Memory B cell (primary cell): ENCODE results near the gene B3GNT8.
A peak's percentile ranks its signal among the peaks of the same experiment; 100 is the strongest.
"Not testable (repeated sequence)": the region's sequence is repeated elsewhere in the genome, so short reads cannot be mapped to it uniquely, and the experiment has no call there.

Experiments used
- ATAC-seq: fragments of 150-1000 bp; cut with Tn5 transposase; 2 replicates; pipeline ENCODE4 v1.10.0; 2021; ENCODE audit warnings: low read depth, mild to moderate bottlenecking, moderate library complexity
- DNase-seq, 2 donors: peaks; one replicate each; pipeline ENCODE4 v3.0.0; 2022; ENCODE audit warnings: low spot score in 2 of 2
- H3K27ac Mint-ChIP-seq: one replicate; pipeline ENCODE4 v1.8.0; 2022; ENCODE audit warnings: mild to moderate bottlenecking, moderate library complexity, mixed read lengths
- H3K27me3 Mint-ChIP-seq: one replicate; pipeline ENCODE4 v1.8.0; 2022; ENCODE audit warnings: mixed read lengths
- H3K36me3 Mint-ChIP-seq: one replicate; pipeline ENCODE4 v1.8.0; 2022; ENCODE audit warnings: mild to moderate bottlenecking, mixed read lengths
- H3K4me1 Mint-ChIP-seq: one replicate; pipeline ENCODE4 v1.8.0; 2022; ENCODE audit warnings: mixed read lengths
- H3K4me3 Mint-ChIP-seq: one replicate; pipeline ENCODE4 v1.8.0; 2022; ENCODE audit warnings: mild to moderate bottlenecking, moderate library complexity, mixed read lengths
- H3K9me3 Mint-ChIP-seq: one replicate; pipeline ENCODE4 v1.8.0; 2022; ENCODE audit warnings: mixed read lengths

The B3GNT8 gene

DNA sequence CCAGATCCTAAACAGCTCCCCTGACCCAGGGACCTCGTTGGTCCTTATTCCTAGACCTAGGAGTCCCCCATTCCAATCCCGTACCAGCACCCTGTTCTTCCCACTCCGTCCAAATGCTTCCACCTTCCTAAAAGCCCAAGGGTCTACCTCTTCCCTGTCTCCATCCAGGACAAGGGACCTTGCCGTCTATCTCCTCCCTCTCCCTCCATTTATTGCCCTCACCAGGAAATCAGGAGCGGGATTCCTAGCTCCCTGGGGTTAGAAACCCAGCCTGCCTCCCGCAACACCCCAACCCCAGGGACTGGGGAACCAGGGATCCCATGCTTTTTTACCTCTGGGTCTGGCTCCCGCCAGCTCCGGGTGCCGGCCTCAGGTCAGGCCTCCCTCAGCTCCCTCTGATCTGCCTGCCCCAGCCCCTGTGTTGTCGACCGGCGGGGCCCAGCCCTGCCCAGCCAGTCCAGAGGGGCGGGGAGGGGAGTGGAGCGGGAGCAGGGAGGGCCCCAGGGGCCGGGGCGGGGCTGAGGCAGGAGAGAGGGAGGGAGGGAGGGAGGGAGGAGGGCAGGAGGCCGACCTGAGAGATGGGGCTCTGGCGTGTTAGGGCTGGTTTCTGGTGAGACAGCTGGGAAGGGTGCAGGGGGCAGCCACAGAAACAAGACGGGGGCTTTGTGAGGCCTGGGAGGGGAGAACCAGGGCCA lies at the start of gene B3GNT8:
Gene B3GNT8, minus strand, starts transcription at position 423 of the 695 bp plus-strand sequence. CDS start 596 bp downstream, outside the sequence.
- H3K27me3 Mint-ChIP-seq: no peaks in the 10 kb centered on the region
- peak within 1 kb of the TSS; percentile 14 for H3K27ac Mint-ChIP-seq
- peaks cover 10% of the 10 kb centered on the region for H3K4me1 Mint-ChIP-seq
- ATAC-seq (no peak), DNase-seq (no peak)
- no peaks in the 10 kb centered on the region for H3K9me3 Mint-ChIP-seq
- H3K4me3 Mint-ChIP-seq: peak within 1 kb of the TSS; percentile 15
- H3K36me3 Mint-ChIP-seq: peaks cover 14% of the 10 kb centered on the region

DNA sequence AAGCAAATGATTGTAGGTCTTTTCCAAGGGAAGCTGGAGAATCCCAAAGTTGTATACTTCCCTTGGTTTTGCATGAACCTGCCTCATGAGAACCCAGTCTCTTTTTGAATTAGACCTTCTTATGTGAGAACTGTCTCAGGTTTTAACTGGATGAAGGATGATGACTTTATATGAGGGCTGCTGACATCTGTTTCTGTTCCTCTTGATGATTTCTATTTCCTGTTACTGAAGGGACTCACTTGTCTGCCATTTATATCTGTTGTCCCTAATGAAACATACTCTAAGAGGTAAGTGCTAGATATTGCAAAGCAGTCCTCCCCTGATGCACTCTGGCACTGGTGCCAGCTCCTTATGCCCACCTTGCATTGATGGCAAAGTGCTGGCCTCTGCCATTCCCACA lies 49.4 kb upstream of the B3GNT8 start:
- H3K27me3 Mint-ChIP-seq: peaks cover 15% of the 10 kb centered on the region
- H3K9me3 Mint-ChIP-seq: no peaks in the 10 kb centered on the region
- H3K27ac Mint-ChIP-seq: peak overlapping the region; percentile 41
- DNase-seq (no peak), ATAC-seq (peak; percentile 88)
- no peaks in the 10 kb centered on the region for H3K36me3 Mint-ChIP-seq
- no peak overlapping the region for H3K4me3 Mint-ChIP-seq
- H3K4me1 Mint-ChIP-seq: peaks cover 11% of the 10 kb centered on the region

DNA sequence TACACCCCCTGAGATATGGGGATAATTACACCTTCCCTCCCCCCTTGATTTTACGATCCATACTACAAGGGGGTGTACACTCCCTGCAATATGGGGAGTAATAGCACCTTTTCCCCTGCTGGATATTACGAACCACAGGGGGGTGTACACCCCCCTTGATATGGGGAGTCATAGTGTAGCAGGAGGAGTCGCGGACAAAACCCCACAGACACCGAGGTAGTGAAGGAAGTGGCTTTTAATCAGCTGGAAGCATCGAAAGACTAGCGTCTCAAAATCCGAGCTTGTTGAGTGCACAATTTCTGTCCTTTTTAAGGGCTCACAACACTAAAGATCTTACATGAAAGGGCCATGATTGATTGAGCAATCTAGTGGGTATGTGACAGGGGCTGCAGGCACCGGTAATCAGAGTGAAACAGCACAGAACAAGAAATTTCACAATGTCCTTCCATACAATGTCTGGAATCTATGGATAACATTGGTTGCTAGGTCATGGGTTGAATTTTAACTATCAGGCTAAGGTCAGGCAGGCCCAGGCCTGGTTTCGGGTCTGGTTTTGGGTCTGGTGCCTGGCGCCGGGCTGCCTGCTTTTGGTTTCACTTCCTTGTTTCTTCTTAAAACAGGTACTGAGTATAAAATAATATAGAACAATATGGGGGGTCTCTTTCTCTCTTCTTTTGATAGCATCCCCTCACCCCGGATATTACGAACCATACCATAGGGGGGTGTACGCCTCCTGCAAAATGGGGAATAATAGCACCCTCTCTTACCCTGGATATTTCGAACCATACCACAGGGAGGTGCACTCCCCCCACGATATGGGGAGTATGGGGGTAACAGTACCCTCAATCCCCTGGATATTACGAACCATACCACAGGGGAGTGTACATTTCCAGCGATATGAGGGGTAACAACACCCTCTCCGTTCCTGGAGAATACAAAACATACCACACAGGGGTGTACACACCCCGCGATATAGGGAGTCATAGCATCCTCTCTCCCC lies 36.4 kb upstream of the B3GNT8 start:
- Mint-ChIP-seq H3K27ac (peak overlapping the region; percentile 93), H3K4me3 (peak overlapping the region; percentile 65), H3K4me1 (peaks cover 21% of the 10 kb centered on the region)
- not testable (repeated sequence) for H3K36me3 Mint-ChIP-seq, H3K9me3 Mint-ChIP-seq, H3K27me3 Mint-ChIP-seq
- peak; percentile 53 to 66 for DNase-seq
- peak; percentile 78 for ATAC-seq

GRCh38 chr19:41462497-41462896 lies 35.3 kb upstream of the B3GNT8 start:
- peaks cover 4% of the 10 kb centered on the region for H3K27me3 Mint-ChIP-seq
- ATAC-seq (no peak), DNase-seq (no peak)
- no peaks in the 10 kb centered on the region for H3K9me3 Mint-ChIP-seq
- no peak overlapping the region for H3K4me3 Mint-ChIP-seq
- H3K4me1 Mint-ChIP-seq: peaks cover 20% of the 10 kb centered on the region
- peak overlapping the region; percentile 93 for H3K27ac Mint-ChIP-seq
- H3K36me3 Mint-ChIP-seq: no peaks in the 10 kb centered on the region

DNA sequence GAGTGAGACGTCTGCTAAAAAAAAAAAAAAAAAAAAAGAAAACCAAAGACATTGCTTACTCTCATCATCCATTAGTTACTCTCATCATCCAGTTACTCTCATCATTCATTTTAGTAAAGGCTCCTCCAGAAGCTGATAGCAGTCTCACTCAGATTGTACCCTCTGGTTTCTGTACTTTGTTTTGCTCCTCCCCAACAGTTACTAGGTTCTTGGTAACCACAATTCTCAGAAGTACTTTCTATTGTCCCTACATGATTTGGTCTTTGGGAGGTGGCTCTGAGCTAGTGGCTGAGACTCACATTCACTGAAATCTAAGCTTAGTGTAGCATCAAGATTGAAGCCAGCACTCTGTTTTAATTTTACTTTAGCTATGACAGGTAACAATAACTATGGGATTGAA lies 30.1 kb upstream of the B3GNT8 start:
- H3K27me3 Mint-ChIP-seq: no peaks in the 10 kb centered on the region
- H3K4me3 Mint-ChIP-seq: peak overlapping the region; percentile 39
- peaks cover 25% of the 10 kb centered on the region for H3K4me1 Mint-ChIP-seq
- H3K9me3 Mint-ChIP-seq: no peaks in the 10 kb centered on the region
- ATAC-seq (peak; percentile 70), DNase-seq (no peak)
- H3K27ac Mint-ChIP-seq: no peak overlapping the region
- no peaks in the 10 kb centered on the region for H3K36me3 Mint-ChIP-seq

- Mint-ChIP-seq H3K4me3 (peak overlapping the region; percentile 11), H3K4me1 (peaks cover 23% of the 10 kb centered on the region), H3K27me3 (no peaks in the 10 kb centered on the region), H3K36me3 (no peaks in the 10 kb centered on the region), H3K9me3 (no peaks in the 10 kb centered on the region), H3K27ac (no peak overlapping the region)
- no peak for DNase-seq
- no peak for ATAC-seq
Observed at GRCh38 chr19:41456342-41456918, 29.3 kb upstream of the B3GNT8 start.

GRCh38 chr19:41455936-41456335 lies 28.8 kb upstream of the B3GNT8 start:
- peaks cover 23% of the 10 kb centered on the region for H3K4me1 Mint-ChIP-seq
- no peak overlapping the region for H3K4me3 Mint-ChIP-seq
- no peak overlapping the region for H3K27ac Mint-ChIP-seq
- ATAC-seq (no peak), DNase-seq (no peak)
- no peaks in the 10 kb centered on the region for H3K27me3 Mint-ChIP-seq
- H3K9me3 Mint-ChIP-seq: no peaks in the 10 kb centered on the region
- H3K36me3 Mint-ChIP-seq: no peaks in the 10 kb centered on the region

DNA sequence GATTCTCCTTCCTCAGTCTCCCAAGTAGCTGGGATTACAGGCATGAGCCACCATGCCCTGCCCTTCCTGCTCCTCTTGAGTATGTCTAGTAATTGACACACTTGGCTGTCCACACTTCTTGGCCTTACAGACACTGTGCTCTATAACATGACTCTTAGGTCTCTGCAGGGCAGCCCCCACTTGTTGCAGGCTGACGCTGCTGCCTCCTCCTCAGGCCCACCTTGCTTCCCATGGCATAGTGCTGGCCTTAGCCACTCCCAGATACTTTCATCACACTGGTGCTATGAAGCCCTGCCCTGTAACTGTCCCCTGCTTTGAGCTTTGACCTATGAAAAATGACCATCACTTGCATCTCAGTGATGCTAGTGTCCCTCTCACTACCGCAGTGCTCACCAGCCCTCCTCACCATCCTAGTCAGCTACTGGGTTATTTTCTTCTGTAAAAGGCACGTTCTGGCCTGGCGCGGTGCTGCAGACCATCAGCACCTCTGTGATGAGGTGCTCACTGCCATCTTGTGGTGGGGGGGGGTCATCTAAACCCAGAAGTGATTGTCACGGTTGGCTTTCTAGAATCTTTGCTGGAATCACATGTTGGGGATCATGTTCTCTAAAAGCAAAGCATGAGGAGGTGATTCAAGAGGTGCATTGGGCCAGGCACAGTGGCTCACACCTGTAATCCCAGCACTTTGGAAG lies 25.6 kb upstream of the B3GNT8 start:
- Mint-ChIP-seq H3K9me3 (no peaks in the 10 kb centered on the region), H3K27me3 (no peaks in the 10 kb centered on the region), H3K4me1 (peaks cover 33% of the 10 kb centered on the region), H3K27ac (peak overlapping the region; percentile 5), H3K36me3 (no peaks in the 10 kb centered on the region), H3K4me3 (no peak overlapping the region)
- no peak for DNase-seq
- ATAC-seq: no peak

GRCh38 chr19:41449865-41450178 lies 22.6 kb upstream of the B3GNT8 start:
- Mint-ChIP-seq H3K4me3 (no peak overlapping the region), H3K27me3 (peaks cover 5% of the 10 kb centered on the region), H3K27ac (peak overlapping the region; percentile 36), H3K4me1 (peaks cover 28% of the 10 kb centered on the region), H3K36me3 (no peaks in the 10 kb centered on the region), H3K9me3 (no peaks in the 10 kb centered on the region)
- DNase-seq: no peak
- ATAC-seq: no peak

GRCh38 chr19:41449079-41449864 lies 22.1 kb upstream of the B3GNT8 start:
- Mint-ChIP-seq H3K27me3 (peaks cover 6% of the 10 kb centered on the region), H3K27ac (peak overlapping the region; percentile 36), H3K9me3 (no peaks in the 10 kb centered on the region), H3K36me3 (no peaks in the 10 kb centered on the region), H3K4me1 (peaks cover 27% of the 10 kb centered on the region), H3K4me3 (peak overlapping the region; percentile 81)
- DNase-seq (peak; percentile 73 to 82), ATAC-seq (peak; percentile 85)

DNA sequence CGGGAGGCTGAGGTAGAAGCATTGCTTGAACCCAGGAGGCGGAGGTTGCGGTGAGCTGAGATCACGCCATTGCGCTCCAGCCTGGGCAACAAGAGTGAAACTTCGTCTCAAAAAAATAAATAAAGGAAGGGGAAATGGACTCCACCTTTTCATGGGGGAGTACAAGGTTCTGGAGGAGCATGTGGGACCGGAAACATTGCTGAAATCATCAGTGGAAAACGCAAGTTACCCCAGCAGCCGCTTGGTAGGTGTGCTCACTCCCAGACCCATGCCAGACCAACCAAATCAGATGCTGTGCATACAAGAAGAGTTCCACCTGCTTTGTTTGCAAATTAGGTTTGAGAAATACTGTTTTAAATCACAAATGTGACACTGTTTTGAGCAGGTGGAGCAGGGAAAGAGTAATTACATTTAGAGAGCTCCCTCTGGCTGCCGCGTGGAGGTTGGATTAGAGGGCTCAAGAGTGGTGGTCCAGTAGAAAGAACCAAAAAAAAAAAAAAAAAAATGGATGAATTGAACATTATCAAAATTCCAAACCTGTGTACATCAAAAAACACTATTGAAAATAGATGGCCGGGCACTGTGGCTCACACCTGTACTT lies 20.7 kb upstream of the B3GNT8 start:
- H3K36me3 Mint-ChIP-seq: no peaks in the 10 kb centered on the region
- peaks cover 11% of the 10 kb centered on the region for H3K27me3 Mint-ChIP-seq
- no peak overlapping the region for H3K27ac Mint-ChIP-seq
- peaks cover 23% of the 10 kb centered on the region for H3K4me1 Mint-ChIP-seq
- no peaks in the 10 kb centered on the region for H3K9me3 Mint-ChIP-seq
- ATAC-seq (no peak), DNase-seq (no peak)
- no peak overlapping the region for H3K4me3 Mint-ChIP-seq

DNA sequence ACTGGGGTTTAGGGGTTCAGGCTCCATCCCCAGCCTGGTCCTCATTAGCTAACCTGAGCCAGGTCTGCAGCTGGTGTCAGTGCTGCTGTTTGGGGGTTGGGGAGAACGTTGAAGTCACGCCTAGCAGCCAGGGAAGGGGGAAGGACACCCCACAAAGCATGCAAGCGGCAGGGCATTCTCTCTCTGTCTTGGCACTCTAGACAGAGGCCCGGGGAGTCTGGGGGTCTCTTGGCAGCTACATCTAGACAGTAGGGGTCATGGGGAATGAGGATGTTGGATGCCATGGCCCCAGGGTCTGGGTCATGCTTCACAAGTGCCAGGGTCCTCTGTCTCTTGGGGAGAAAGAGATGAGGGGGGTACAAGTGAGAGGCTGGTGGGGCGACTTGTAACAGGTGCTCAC lies 18.4 kb upstream of the B3GNT8 start:
- Mint-ChIP-seq H3K36me3 (no peaks in the 10 kb centered on the region), H3K4me3 (no peak overlapping the region), H3K27ac (no peak overlapping the region), H3K9me3 (no peaks in the 10 kb centered on the region), H3K4me1 (peaks cover 21% of the 10 kb centered on the region), H3K27me3 (peaks cover 11% of the 10 kb centered on the region)
- DNase-seq (no peak), ATAC-seq (no peak)
